ENCODE results near the gene SNAI3. TPM values are rescaled to one million over a fixed set of nuclear protein-coding genes. Genes with fewer than 3 reads are reported as not detected.

Gene SNAI3
- total and polyA plus RNA-seq, 8 donors: 0.19 to 1.9 (median 0.72) TPM

GRCh38 chr16:88686062-88686438 lies 257 bp downstream of the SNAI3 start:
- DNase-seq (peak in 5 of 6 donors; percentile 68 to 85 (median 77)), ATAC-seq (peak; percentile 49 to 65 (median 62)), FAIRE-seq (no peak)
- H3K36me3 ChIP-seq: no peaks in the 10 kb centered on the region
- H3K27ac ChIP-seq: peak overlapping the region; percentile 22 to 68 (median 31)
- no peak for TF ChIP-seq CTCF (IDR thresholded peaks at IDR 0.05)
- 0% methylated on average over 18 to 25 of the region's 25 CpGs for WGBS, 2 donors
- peak overlapping the region; percentile 53 to 78 (median 62) for H3K4me3 ChIP-seq
- H3K9me3 ChIP-seq: no peaks in the 10 kb centered on the region
- peaks cover 10 to 25% (median 24%) of the 10 kb centered on the region in 3 donors for H3K4me1 ChIP-seq
- no peaks in the 10 kb centered on the region for H3K27me3 ChIP-seq
- intact Hi-C loops (cut with DNase I): no loop called here

- peak in 3 of 6 donors; percentile 47 to 77 (median 52) for DNase-seq
- intact Hi-C loops (cut with DNase I): no loop called here
- Histone ChIP-seq H3K4me1 (peaks cover 10 to 25% (median 24%) of the 10 kb centered on the region in 3 donors), H3K4me3 (peak overlapping the region; percentile 53 to 78 (median 62)), H3K27me3 (no peaks in the 10 kb centered on the region), H3K36me3 (no peaks in the 10 kb centered on the region), H3K9me3 (no peaks in the 10 kb centered on the region), H3K27ac (no peak overlapping the region)
- peak; percentile 10 to 36 (median 21) for TF ChIP-seq CTCF (IDR thresholded peaks at IDR 0.05)
- no peak for FAIRE-seq
- peak in 3 of 4 donors; percentile 4 to 8 (median 4) for ATAC-seq
- WGBS, 2 donors: 3 to 5% methylated on average over 33 of the region's 33 CpGs
Observed at GRCh38 chr16:88685156-88686061, 898 bp downstream of the SNAI3 start.

- intact Hi-C loops (cut with DNase I): no loop called here
- ATAC-seq (no peak), DNase-seq (no peak), FAIRE-seq (no peak)
- H3K4me1 ChIP-seq: peaks cover 10 to 25% (median 24%) of the 10 kb centered on the region in 3 donors
- 71 to 72% methylated on average over 15 of the region's 15 CpGs for WGBS, 2 donors
- no peak overlapping the region for H3K27ac ChIP-seq
- no peaks in the 10 kb centered on the region for H3K36me3 ChIP-seq
- no peak for TF ChIP-seq CTCF (IDR thresholded peaks at IDR 0.05)
- no peak overlapping the region for H3K4me3 ChIP-seq
- no peaks in the 10 kb centered on the region for H3K27me3 ChIP-seq
- no peaks in the 10 kb centered on the region for H3K9me3 ChIP-seq
Observed at GRCh38 chr16:88684569-88685155, 1.6 kb downstream of the SNAI3 start.

GRCh38 chr16:88681709-88682451 lies 4.4 kb downstream of the SNAI3 start:
- 70 to 72% methylated on average over 21 of the region's 21 CpGs for WGBS, 2 donors
- Histone ChIP-seq H3K4me3 (no peak overlapping the region), H3K4me1 (peaks cover 0 to 8% (median 7%) of the 10 kb centered on the region in 3 donors), H3K9me3 (no peaks in the 10 kb centered on the region), H3K27ac (peak overlapping the region in 3 of 4 donors; percentile 22 to 41 (median 39)), H3K27me3 (no peaks in the 10 kb centered on the region), H3K36me3 (no peaks in the 10 kb centered on the region)
- peak in 2 of 6 donors; percentile 53 to 75 for DNase-seq
- FAIRE-seq: no peak
- ATAC-seq: peak in 1 of 4 donors; percentile 2
- intact Hi-C loops (cut with DNase I): no loop called here
- no peak for TF ChIP-seq CTCF (IDR thresholded peaks at IDR 0.05)
